ENCODE data around the gene TTLL3. TPM values are rescaled to one million over a fixed set of nuclear protein-coding genes. Genes with fewer than 3 reads are reported as not detected.

Gene TTLL3
- total and polyA plus RNA-seq, 2 of the 13 experiments (the other 11 are each of a cell fraction or from before 2014, with no cell fraction given) = 9.5 to 51.2 TPM

DNA sequence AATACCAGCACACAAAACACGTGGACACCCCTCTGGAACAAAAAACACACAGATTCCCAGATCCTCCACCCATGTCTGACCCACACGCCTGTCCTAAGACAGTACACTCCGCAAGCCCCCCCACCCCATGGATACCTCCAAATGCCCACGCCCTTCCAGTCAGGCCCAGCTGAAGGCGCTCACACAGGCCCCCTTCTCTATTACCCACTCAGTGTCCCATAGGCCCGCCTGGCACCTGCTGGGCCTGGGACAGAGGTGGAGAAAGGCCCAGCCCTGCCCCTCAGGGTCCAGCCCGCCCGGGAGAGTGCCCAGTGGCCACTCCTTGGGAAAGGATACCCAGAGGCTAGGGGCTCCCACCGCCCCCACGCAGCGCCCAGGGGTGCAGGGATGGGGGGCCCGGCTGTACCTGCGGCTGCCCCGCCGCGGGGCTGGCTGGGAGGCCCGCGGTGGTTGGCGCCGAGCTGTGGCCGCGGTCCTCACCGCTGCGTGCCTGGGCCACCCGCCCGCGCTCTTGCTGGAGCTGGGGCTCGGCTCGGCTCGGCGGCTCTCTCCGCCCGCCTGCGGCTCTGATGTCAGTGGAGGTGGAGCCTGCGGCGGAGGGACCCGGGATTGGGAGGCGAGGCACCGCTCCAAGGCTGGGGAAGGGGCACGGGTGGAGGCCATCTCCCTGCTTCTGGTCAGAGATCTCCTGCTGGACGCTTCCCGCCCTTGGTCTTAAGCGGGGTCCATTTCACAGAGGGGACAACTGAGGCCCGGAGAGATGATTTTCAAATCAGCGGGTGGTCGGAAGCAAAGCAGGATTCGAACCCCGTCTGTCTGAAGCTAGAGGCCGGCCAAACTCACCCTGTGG lies 40.4 kb upstream of the TTLL3 start, which contains the start of gene CAMK1 (continued):
- TF ChIP-seq SOX13 (IDR thresholded peaks at IDR 0.05) (no peak), SOX13 (CRISPR knock-in tag; conservative IDR thresholded peaks at IDR 0.05 in 1 of 2, IDR thresholded peaks at IDR 0.05 in 1 of 2) (no peak), CBX5 (CRISPR knock-in tag; IDR thresholded peaks at IDR 0.05; ENCODE audit: borderline replicate concordance) (no peak), FLYWCH1 (CRISPR knock-in tag; IDR thresholded peaks at IDR 0.05) (no peak), ZIK1 (CRISPR knock-in tag; IDR thresholded peaks at IDR 0.05; ENCODE audit: borderline replicate concordance, low read depth) (peak; percentile 76; the same call in 1 of the 2 replicates), ELF3 (CRISPR knock-in tag; IDR thresholded peaks at IDR 0.05) (peak; percentile 28; the same call in 1 of the 2 replicates), SALL2 (CRISPR knock-in tag; IDR thresholded peaks at IDR 0.05) (no peak; the same call in none of the 2 replicates), TFE3 (CRISPR knock-in tag; IDR thresholded peaks at IDR 0.05) (no peak), ZNF362 (CRISPR knock-in tag; IDR thresholded peaks at IDR 0.05; ENCODE audit: borderline replicate concordance) (no peak), LCORL (IDR thresholded peaks at IDR 0.05) (no peak), LCORL (CRISPR knock-in tag; IDR thresholded peaks at IDR 0.05) (no peak), ZNF644 (CRISPR knock-in tag; IDR thresholded peaks at IDR 0.05; ENCODE audit: low read depth) (no peak), MED1 (CRISPR knock-in tag; IDR thresholded peaks at IDR 0.05) (peak; percentile 44; the same call in 1 of the 2 replicates), ZNF614 (CRISPR knock-in tag; IDR thresholded peaks at IDR 0.05; ENCODE audit: borderline replicate concordance) (no peak), PLSCR1 (CRISPR knock-in tag; IDR thresholded peaks at IDR 0.05; ENCODE audit: borderline replicate concordance) (no peak), CEBPB (IDR thresholded peaks at IDR 0.05; ENCODE audit: borderline replicate concordance, low read depth, low read length) (no peak), RBM39 (IDR thresholded peaks at IDR 0.05; ENCODE audit: low read depth, low read length, poor library complexity, severe bottlenecking) (peak; percentile 78), ZNF512 (CRISPR knock-in tag; IDR thresholded peaks at IDR 0.05) (no peak), MAFG (CRISPR knock-in tag; IDR thresholded peaks at IDR 0.05) (no peak)
- TF ChIP-seq, protein P1, sequence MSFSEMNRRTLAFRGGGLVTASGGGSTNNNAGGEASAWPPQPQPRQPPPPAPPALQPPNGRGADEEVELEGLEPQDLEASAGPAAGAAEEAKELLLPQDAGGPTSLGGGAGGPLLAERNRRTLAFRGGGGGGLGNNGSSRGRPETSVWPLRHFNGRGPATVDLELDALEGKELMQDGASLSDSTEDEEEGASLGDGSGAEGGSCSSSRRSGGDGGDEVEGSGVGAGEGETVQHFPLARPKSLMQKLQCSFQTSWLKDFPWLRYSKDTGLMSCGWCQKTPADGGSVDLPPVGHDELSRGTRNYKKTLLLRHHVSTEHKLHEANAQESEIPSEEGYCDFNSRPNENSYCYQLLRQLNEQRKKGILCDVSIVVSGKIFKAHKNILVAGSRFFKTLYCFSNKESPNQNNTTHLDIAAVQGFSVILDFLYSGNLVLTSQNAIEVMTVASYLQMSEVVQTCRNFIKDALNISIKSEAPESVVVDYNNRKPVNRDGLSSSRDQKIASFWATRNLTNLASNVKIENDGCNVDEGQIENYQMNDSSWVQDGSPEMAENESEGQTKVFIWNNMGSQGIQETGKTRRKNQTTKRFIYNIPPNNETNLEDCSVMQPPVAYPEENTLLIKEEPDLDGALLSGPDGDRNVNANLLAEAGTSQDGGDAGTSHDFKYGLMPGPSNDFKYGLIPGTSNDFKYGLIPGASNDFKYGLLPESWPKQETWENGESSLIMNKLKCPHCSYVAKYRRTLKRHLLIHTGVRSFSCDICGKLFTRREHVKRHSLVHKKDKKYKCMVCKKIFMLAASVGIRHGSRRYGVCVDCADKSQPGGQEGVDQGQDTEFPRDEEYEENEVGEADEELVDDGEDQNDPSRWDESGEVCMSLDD (CRISPR knock-in tag; IDR thresholded peaks at IDR 0.05; ENCODE audit: borderline replicate concordance) = no peak

All from HepG2 (cell line).